GM10248 (cell line): ENCODE results near the gene RSAD1.

Experiments used
- CTCF ChIA-PET: fragments of 300-600 bp; sonication (Branson Sonifier 250); formaldehyde crosslinking; extraction: SDS; loops from one replicate; lab custom pipeline; 2021; ENCODE audit warnings: antibody characterized with exemption; lab: Yijun Ruan, JAX
- POLR2A ChIA-PET: fragments of 350-650 bp; sonication (Branson Sonifier 250); formaldehyde crosslinking; extraction: SDS; loops from one replicate; lab custom pipeline; 2020; ENCODE audit warnings: antibody characterized with exemption; lab: Yijun Ruan, JAX
- DNase-seq: peaks from one replicate; pipeline ENCODE4 v3.0.0; 2012; ENCODE audit errors: extremely low spot score
- TF ChIP-seq, protein P1 (sequence below): IDR thresholded peaks from 2 replicates; pipeline ENCODE4 v1.5.1; 2012; ENCODE audit warnings: mild to moderate bottlenecking, low read depth; ENCODE audit errors: extremely low read depth, missing control alignments, control extremely low read depth

RSAD1 gene

GRCh38 chr17:50514388-50514787, 35.7 kb downstream of the RSAD1 start:
- TF ChIP-seq, protein P1, sequence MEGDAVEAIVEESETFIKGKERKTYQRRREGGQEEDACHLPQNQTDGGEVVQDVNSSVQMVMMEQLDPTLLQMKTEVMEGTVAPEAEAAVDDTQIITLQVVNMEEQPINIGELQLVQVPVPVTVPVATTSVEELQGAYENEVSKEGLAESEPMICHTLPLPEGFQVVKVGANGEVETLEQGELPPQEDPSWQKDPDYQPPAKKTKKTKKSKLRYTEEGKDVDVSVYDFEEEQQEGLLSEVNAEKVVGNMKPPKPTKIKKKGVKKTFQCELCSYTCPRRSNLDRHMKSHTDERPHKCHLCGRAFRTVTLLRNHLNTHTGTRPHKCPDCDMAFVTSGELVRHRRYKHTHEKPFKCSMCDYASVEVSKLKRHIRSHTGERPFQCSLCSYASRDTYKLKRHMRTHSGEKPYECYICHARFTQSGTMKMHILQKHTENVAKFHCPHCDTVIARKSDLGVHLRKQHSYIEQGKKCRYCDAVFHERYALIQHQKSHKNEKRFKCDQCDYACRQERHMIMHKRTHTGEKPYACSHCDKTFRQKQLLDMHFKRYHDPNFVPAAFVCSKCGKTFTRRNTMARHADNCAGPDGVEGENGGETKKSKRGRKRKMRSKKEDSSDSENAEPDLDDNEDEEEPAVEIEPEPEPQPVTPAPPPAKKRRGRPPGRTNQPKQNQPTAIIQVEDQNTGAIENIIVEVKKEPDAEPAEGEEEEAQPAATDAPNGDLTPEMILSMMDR = no peak
- ChIA-PET CTCF (interaction anchor here (0.8 to 1.4 kb wide), 3 partner anchors 11 to 36 kb away, joined by 3 to 9 read pairs (median 7); no protein-coding TSS in a partner anchor), POLR2A (no interaction called here)
- no peak for DNase-seq

DNA sequence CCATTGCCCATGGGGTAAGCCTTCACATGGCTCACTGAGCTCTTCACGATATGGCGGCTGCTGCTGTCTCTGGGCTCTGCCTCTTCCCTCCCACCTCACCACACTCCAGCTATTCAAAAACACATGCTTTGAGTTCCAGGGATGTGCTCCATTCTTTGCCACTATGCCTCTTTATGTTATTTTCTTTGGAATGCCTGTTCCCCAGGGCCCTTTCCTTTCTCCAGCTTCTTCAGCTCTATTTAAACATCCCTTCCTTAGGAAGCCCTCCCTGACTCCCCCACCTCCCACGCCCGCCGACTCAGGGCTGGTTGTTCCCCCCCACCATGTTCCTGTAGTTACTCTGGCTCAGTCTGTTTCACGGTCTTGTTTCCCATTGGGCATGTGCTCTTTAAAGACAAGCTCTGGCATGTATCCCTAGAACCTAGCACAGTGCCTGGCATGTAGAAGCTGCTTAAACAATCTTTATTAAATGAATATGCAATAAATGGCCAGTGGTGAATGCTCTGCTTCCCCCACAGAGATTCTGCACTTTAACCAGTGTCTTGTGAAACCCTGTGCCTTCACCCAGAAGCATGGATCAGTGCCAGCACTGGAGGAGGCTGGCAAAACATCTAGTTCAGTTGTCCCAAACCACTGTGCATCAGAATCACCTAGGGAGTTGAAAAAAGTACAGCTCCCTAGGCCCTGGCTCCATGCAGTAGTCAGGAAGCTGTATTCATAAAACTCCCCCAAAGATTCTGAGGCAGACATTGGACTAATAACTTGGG, 36.5 kb downstream of the RSAD1 start:
- no peak for DNase-seq
- ChIA-PET POLR2A (no interaction called here), CTCF (interaction anchor here (0.8 to 1.8 kb wide), 5 partner anchors 12 to 35 kb away, joined by 3 to 9 read pairs (median 5); no protein-coding TSS in a partner anchor)
- TF ChIP-seq, protein P1 = no peak

DNA sequence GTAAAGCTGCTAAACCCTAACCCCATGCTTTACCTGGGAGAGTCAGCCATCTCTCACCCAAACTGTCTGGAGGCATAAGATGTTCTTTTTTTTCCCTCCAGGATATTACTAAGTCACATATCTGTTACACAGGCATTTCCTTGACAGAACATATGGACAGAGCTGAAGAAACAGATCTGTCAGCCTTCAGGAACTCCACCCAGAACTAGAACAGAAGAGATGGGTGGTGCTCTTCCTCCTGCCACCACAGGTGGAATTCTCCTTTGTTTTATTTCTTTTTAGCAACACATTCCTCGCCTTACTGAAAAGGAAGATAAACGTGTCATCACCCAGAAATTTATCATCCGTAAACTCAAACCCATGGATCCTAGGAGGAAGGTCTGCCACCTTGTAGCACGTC, 38.4 kb downstream of the RSAD1 start:
- ChIA-PET CTCF (interaction anchor here (0.9 to 1.8 kb wide), 4 partner anchors 10 to 109 kb away, joined by 3 to 5 read pairs (median 3); no protein-coding TSS in a partner anchor), POLR2A (no interaction called here)
- TF ChIP-seq, protein P1 = no peak
- no peak for DNase-seq

DNA sequence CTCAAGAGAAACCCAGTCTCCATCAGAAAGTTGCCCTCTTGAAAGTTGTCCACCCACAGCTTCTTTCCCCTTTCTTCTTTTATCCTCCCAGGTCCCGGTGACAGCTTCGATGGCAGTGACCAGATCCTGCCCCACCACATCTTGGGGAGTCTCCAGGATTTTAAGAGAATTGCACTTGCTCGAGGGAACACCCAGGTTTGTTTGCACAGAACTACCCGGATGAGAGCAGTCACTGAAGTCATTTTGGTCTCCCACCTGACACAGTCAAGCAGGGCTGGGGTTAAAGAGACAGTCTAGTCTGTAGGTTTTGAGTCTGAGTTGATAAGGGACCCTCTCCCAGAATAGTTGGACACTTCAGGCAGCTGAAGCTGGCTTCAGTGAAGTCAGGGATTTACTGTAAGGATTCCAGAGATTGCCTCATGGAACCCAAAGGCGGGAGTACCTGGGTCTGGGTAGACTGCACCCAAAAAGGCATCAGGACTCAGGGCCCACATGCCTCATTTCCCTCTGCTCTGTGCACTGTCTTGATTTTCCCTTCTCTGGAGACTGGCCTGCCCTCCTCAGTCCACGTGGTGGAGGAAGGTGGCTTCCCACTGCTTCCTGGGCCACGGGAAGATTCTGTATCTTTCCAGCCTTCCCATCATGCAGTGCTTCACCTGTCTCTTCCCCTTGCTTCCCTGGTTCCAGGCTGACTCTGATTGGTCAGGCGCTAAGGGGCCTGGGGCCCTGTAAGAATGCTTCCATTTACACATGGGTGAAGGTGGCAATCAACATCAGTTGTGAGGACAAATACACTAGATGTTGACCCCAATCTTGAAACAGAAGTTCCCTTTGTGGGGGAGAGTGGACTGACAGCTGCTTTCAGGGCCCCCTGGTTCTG, 39.1 kb downstream of the RSAD1 start:
- TF ChIP-seq, protein P1 = no peak
- POLR2A ChIA-PET = no interaction called here
- CTCF ChIA-PET = no interaction called here
- DNase-seq = no peak

GRCh38 chr17:50518384-50519023, 39.8 kb downstream of the RSAD1 start:
- ChIA-PET POLR2A (no interaction called here), CTCF (interaction anchor here (0.8 to 1.2 kb wide), 3 partner anchors 11 to 32 kb away, joined by 3 read pairs; no protein-coding TSS in a partner anchor)
- TF ChIP-seq, protein P1 = no peak
- no peak for DNase-seq

GRCh38 chr17:50519141-50519834, 40.6 kb downstream of the RSAD1 start:
- POLR2A ChIA-PET = no interaction called here
- CTCF ChIA-PET = interaction anchor here (0.8 to 1.2 kb wide), 3 partner anchors 12 to 31 kb away, joined by 3 read pairs; no protein-coding TSS in a partner anchor
- TF ChIP-seq, protein P1 = no peak
- no peak for DNase-seq
